ENCODE data around the gene ZFYVE27. TPM values are rescaled to one million over a fixed set of nuclear protein-coding genes. Genes with fewer than 3 reads are reported as not detected.

Gene ZFYVE27
- total RNA-seq, 2 donors from 2014 or later, result 24.8 to 25.5 TPM

- H3K4me1 ChIP-seq (ENCODE audit: control insufficient read depth in 1 of 2, low read depth in 2 of 2), result no peaks in the 10 kb centered on the region
- H3K4me3 ChIP-seq, result no peak overlapping the region
- no peak for TF ChIP-seq CTCF (IDR thresholded peaks at IDR 0.05)
- no peak overlapping the region for H3K27ac ChIP-seq
- H3K27me3 ChIP-seq (replicated peaks; ENCODE audit: insufficient read depth), result no peaks in the 10 kb centered on the region
- ATAC-seq (ENCODE audit: insufficient number of reproducible peaks, low FRiP score, low read depth) (no peak), DNase-seq (ENCODE audit: low spot score) (no peak)
- H3K9me3 ChIP-seq, result no peaks in the 10 kb centered on the region
- H3K36me3 ChIP-seq, result no peaks in the 10 kb centered on the region
Measured at GRCh38 chr10:97779492-97779891, 42.6 kb downstream of the ZFYVE27 start.

GRCh38 chr10:97779975-97780374 lies 43.0 kb downstream of the ZFYVE27 start:
- no peaks in the 10 kb centered on the region for H3K9me3 ChIP-seq
- no peak overlapping the region for H3K4me3 ChIP-seq
- ATAC-seq (ENCODE audit: insufficient number of reproducible peaks, low FRiP score, low read depth) (no peak), DNase-seq (ENCODE audit: low spot score) (no peak)
- H3K27me3 ChIP-seq (replicated peaks; ENCODE audit: insufficient read depth), result no peaks in the 10 kb centered on the region
- H3K4me1 ChIP-seq (ENCODE audit: control insufficient read depth in 1 of 2, low read depth in 2 of 2), result no peaks in the 10 kb centered on the region
- H3K27ac ChIP-seq, result no peak overlapping the region
- no peaks in the 10 kb centered on the region for H3K36me3 ChIP-seq
- no peak for TF ChIP-seq CTCF (IDR thresholded peaks at IDR 0.05)

- Histone ChIP-seq H3K36me3 (no peaks in the 10 kb centered on the region), H3K9me3 (no peaks in the 10 kb centered on the region), H3K4me3 (no peak overlapping the region), H3K27ac (no peak overlapping the region), H3K4me1 (ENCODE audit: control insufficient read depth in 1 of 2, low read depth in 2 of 2) (no peaks in the 10 kb centered on the region), H3K27me3 (replicated peaks; ENCODE audit: insufficient read depth) (no peaks in the 10 kb centered on the region)
- TF ChIP-seq CTCF (IDR thresholded peaks at IDR 0.05), result no peak
- DNase-seq (ENCODE audit: low spot score), result no peak
- no peak for ATAC-seq (ENCODE audit: insufficient number of reproducible peaks, low FRiP score, low read depth)
Measured at GRCh38 chr10:97780841-97781617, 44.1 kb downstream of the ZFYVE27 start.

GRCh38 chr10:97781618-97782331 lies 44.8 kb downstream of the ZFYVE27 start:
- Histone ChIP-seq H3K27me3 (replicated peaks; ENCODE audit: insufficient read depth) (no peaks in the 10 kb centered on the region), H3K4me3 (no peak overlapping the region), H3K4me1 (ENCODE audit: control insufficient read depth in 1 of 2, low read depth in 2 of 2) (no peaks in the 10 kb centered on the region), H3K36me3 (no peaks in the 10 kb centered on the region), H3K9me3 (no peaks in the 10 kb centered on the region), H3K27ac (no peak overlapping the region)
- TF ChIP-seq CTCF (IDR thresholded peaks at IDR 0.05), result no peak
- ATAC-seq (ENCODE audit: insufficient number of reproducible peaks, low FRiP score, low read depth) (no peak), DNase-seq (ENCODE audit: low spot score) (no peak)

GRCh38 chr10:97782455-97783228 lies 45.7 kb downstream of the ZFYVE27 start:
- DNase-seq (ENCODE audit: low spot score) (no peak), ATAC-seq (ENCODE audit: insufficient number of reproducible peaks, low FRiP score, low read depth) (no peak)
- Histone ChIP-seq H3K27ac (no peak overlapping the region), H3K9me3 (no peaks in the 10 kb centered on the region), H3K36me3 (no peaks in the 10 kb centered on the region), H3K27me3 (replicated peaks; ENCODE audit: insufficient read depth) (no peaks in the 10 kb centered on the region), H3K4me3 (no peak overlapping the region), H3K4me1 (ENCODE audit: control insufficient read depth in 1 of 2, low read depth in 2 of 2) (no peaks in the 10 kb centered on the region)
- no peak for TF ChIP-seq CTCF (IDR thresholded peaks at IDR 0.05)

Data from thoracic aorta (tissue), 2 donors.